SK-N-DZ (cell line): ENCODE results near the gene MRPS17. TPM values are rescaled to one million over a fixed set of nuclear protein-coding genes. Genes with fewer than 3 reads are reported as not detected.
A peak's percentile ranks its signal among the peaks of the same experiment; 100 is the strongest.
"Not testable (repeated sequence)": the region's sequence is repeated elsewhere in the genome, so short reads cannot be mapped to it uniquely, and the experiment has no call there.

Experiments used
- DNase-seq: peaks from one replicate; pipeline ENCODE4 v3.0.0-alpha.2; 2015; ENCODE audit warnings: low spot score
- polyA plus RNA-seq, 2 experiments: library from polyadenylated mRNA; depleted of rRNA; stranded (reverse); fragments of >200 nt; gene quantifications; 2 replicates each; pipeline ENCODE4 v1.2.3, GENCODE V29; 2014

The MRPS17 gene
- polyA plus RNA-seq (2014; cell fraction: cytosol; rRNA removed) = 32.9 TPM in 2 replicates
- 10.6 and 11.9 TPM in 2 replicates for polyA plus RNA-seq (2014; cell fraction: nucleus; rRNA removed)

- DNase-seq = peak; percentile 91
Measured at GRCh38 chr7:55951637-55952351, at the start of gene MRPS17. Gene MRPS17, plus strand, starts transcription at chr7:55951877. Its CDS starts 1,319 bp downstream, at chr7:55953196.

GRCh38 chr7:55903985-55904759, 47.5 kb upstream of the MRPS17 start:
- DNase-seq = no peak

GRCh38 chr7:55912748-55913158, 38.9 kb upstream of the MRPS17 start:
- no peak for DNase-seq

GRCh38 chr7:55917771-55918170, 33.9 kb upstream of the MRPS17 start:
- DNase-seq = no peak

- no peak for DNase-seq
Measured at GRCh38 chr7:55928006-55928767, 23.5 kb upstream of the MRPS17 start.

- DNase-seq = no peak
Measured at GRCh38 chr7:55931421-55932151, 20.1 kb upstream of the MRPS17 start.

DNA sequence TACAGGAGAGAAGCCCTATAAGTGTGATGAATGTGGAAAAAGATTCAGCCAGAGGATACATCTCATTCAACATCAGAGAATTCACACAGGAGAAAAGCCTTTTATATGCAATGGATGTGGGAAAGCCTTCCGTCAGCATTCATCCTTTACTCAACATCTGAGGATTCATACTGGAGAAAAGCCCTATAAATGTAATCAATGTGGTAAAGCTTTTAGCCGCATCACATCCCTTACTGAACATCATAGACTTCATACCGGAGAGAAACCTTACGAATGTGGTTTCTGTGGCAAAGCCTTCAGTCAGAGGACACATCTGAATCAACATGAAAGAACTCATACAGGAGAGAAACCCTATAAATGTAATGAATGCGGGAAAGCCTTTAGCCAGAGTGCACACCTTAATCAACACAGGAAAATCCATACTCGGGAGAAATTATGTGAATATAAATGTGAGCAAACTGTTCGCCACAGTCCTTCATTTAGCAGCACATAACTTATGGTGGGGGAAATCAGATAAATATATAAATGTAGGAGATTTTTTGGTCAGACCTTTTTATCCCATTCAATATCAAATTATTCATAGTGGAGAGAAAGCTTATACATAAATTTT, 12.1 kb upstream of the MRPS17 start:
- no peak for DNase-seq

GRCh38 chr7:55946545-55946944, 5.1 kb upstream of the MRPS17 start:
- DNase-seq = no peak

GRCh38 chr7:55952352-55952671, 635 bp downstream of the MRPS17 start:
- DNase-seq = not testable (repeated sequence)

DNA sequence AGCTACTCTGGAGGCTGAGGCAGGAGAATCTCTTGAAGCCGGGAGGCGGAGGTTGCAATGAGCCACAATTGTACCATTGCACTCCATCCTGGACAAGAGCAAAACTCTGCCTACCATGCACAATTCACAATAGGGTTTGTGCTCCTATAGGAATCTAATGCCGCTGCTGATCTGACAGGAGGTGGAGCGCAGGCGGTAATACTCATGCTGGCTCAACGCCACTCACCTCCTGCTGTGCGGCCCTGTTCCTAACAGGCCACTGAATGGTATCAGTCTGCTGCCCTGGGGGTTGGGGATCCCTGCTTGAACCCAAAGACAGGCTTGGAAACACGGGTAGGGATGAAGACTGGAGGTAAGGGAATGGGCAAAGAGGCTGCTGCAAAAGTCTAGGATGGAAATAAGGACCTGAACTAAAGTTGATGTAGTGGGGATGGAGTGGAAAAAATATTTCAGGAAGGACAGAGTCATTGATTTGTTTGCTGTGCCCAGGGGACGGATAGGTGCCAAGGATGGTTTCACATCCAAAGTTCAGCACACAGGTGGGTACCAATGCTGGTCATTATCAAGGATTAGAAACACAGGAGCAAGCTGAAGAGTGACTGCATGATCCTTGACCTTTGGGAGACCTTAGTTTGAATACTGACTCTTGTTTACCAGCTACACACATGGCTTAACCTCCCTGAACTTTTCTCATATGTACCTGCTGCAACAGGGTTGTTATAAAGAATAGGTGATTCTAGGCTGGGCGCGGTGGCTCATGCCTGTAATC, 2.2 kb downstream of the MRPS17 start:
- no peak for DNase-seq

GRCh38 chr7:55957190-55957589, 5.5 kb downstream of the MRPS17 start:
- no peak for DNase-seq

GRCh38 chr7:55962014-55962413, 10.3 kb downstream of the MRPS17 start:
- no peak for DNase-seq

GRCh38 chr7:55963584-55964168, 12.0 kb downstream of the MRPS17 start:
- DNase-seq = no peak

- DNase-seq = peak; percentile 70
Measured at GRCh38 chr7:55964261-55965099, 12.8 kb downstream of the MRPS17 start, which contains the start of gene NIPSNAP2. Gene NIPSNAP2, plus strand, starts transcription at chr7:55964585. Its CDS starts 25 bp downstream, at chr7:55964610.

- no peak for DNase-seq
Measured at GRCh38 chr7:55965100-55965470, 13.4 kb downstream of the MRPS17 start.

GRCh38 chr7:55965805-55966421, 14.2 kb downstream of the MRPS17 start:
- DNase-seq = no peak

DNA sequence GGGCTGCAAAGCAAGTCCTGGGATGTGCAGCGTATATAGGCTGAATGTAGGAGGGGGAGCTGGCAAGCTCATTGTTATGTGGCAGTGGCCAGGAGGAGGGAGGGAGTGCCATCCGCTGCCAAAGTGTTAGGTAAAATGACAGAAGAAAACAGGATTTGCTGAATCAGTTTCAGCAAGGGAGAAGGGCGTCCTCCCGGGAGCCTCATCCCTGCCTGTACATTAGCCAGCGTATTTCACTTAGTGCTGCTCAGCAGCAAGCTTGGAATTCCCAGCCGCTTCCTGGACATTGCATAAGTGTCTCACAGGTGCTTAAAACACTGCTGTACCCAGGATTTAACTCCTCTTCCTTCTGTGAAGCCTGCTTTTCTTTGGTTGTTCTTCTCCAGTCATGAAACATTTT, 15.2 kb downstream of the MRPS17 start:
- no peak for DNase-seq

DNA sequence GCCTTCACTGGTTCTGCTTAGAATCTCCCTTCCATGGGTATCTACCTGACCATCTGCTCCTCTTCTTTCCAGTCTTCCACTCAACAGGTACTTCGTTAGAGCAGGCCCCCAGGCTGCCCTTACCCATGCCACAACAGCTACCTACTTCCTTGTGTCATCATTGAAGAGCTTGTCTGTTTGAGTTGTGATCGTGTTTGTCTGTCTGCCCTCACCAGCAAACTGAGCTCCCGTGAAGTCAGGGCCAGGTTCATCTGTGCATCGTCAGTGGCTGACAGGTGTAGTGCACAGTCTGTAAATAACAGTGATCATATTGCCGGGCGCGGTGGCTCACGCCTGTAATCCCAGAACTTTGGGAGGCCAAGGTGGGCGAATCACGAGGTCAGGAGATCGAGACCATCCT, 17.7 kb downstream of the MRPS17 start:
- DNase-seq = no peak
